HG03064 (cell line): ENCODE data around the gene KCTD11.
"Not testable (repeated sequence)": the region's sequence is repeated elsewhere in the genome, so short reads cannot be mapped to it uniquely, and the experiment has no call there.

ENCODE experiments used
- ATAC-seq: cut with Tn5 transposase; IDR thresholded peaks from one replicate; pipeline ENCODE4 v1.9.1; 2021; ENCODE audit warnings: low read depth; ENCODE audit not compliant: unreplicated experiment

KCTD11 gene

DNA sequence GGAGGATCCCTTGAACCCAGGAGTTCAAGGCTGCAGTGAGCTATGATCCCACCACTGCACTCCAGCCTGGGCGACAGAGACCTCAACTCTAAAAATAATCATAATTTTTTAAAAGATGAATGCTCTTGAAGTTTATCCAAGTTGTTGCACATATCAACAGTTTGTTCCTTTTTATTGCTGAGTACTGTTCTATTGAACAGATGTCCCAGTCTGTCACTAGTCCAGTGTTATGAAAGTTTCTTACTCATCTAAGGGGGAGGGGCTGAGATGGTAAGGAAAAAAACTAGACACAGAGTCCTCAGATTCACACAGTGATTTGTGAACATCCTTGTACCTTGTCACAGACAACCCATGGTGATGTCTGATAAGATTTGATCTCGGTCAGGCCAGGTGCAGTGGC is 11.8 kb upstream of the KCTD11 start:
- no peak for ATAC-seq

DNA sequence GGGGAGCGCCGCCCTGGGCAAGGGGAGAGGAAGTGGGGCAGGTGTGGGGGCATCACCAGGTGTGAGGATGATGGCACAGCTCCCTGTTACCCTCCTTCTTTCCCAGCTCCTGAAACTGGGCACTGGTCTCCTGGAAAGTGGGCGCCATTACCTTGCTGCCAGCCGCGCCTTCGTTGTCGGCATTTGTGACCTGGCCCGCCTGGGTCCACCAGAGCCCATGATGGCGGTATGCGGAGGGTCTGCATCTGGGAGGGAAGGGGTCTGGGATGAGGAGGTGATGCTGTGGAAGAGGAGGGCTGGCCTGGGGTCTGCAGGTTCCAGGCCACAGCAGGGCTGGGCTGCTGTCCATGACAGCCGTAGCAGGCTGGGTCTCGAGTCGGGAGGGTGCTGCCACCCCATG is 10.1 kb upstream of the KCTD11 start:
- no peak for ATAC-seq

GRCh38 chr17:7343250-7343649 is 8.7 kb upstream of the KCTD11 start:
- ATAC-seq: no peak

GRCh38 chr17:7346761-7347614 is 5.0 kb upstream of the KCTD11 start:
- no peak for ATAC-seq

DNA sequence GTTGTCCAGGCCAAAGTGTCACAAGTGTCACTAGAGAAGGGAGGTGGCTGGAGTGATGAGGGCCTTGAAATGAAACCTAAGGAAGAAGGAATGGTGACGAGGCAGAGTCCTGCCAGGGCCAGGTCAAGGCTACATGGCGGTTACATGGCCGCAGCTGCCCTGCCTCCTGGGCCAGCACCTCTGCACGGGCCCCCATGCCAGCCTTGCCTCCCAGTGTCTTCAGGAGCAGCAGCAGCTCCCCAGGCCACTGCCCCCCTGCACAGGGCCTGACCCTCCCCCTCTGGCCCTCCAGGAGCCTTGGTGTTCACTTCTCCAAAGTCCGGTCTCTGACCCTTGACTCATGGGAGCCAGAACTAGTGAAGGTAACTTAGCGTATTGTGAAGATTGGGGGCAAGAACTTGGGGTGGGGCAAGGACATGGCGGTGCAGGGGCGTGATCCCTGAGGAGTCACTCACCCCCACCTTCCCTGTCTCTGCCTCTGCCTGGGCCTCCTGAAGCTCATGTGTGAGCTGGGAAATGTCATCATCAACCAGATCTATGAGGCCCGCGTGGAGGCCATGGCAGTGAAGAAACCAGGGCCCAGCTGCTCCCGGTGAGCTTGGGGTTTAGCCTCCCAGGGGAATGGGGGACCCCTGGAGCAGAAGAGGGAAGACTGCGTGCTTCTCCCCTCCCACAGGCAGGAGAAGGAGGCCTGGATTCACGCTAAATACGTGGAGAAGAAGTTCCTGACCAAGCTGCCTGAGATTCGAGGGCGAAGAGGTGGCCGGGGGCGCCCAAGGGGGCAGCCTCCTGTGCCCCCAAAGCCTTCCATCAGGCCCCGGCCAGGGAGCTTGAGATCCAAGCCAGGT is 4.1 kb upstream of the KCTD11 start:
- ATAC-seq: no peak

DNA sequence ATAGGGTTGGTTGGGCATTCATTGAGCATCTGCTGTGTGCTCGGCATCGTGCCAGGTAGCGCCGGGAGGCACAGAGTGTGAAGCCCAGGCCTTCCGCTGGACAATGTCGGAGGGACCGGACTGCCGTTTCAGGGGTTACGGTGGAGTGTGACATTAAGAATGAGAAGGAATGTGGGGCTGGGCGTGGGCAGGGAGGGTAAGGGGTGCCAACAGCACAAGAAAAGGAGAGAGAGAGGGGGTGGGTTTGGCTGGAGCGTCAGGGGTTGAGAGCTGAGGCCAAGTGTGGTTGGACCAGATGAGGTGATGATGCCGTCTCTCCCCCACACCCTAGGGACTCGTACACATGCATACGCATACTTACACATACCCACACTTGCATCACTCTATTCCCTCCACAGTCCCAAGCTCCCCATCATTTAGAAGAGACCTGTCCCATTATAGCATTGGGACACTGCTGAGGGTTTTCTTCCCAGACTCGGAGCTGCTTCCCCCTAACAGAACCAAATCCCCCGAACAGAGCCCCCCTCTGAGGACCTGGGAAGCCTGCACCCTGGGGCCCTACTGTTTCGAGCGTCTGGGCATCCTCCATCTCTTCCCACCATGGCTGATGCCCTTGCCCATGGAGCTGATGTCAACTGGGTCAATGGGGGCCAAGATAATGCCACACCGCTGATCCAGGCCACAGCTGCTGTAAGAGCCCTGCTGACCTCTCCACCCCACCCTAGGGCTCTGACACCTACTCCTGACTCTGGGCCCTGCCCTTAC is 3.3 kb upstream of the KCTD11 start:
- no peak for ATAC-seq

DNA sequence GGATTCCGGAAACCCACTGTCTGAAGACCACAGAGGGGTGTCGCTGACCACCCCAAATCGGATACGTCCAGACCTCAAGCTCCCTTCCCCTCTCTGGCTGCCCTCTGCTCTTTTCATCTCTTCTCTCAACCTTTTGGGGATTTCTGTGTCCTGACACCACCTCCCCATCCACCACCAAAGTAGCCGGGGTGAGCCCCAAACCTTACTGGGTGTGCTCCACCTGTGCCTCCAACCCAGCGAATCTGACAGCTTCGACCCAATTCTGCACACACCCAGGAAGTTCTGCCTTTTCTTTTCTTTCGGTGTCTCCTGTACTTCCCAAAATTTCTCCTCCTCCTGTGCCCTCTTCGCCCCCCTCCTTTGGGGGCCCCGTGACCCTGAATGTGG is 534 bp downstream of the KCTD11 start:
- ATAC-seq: no peak

DNA sequence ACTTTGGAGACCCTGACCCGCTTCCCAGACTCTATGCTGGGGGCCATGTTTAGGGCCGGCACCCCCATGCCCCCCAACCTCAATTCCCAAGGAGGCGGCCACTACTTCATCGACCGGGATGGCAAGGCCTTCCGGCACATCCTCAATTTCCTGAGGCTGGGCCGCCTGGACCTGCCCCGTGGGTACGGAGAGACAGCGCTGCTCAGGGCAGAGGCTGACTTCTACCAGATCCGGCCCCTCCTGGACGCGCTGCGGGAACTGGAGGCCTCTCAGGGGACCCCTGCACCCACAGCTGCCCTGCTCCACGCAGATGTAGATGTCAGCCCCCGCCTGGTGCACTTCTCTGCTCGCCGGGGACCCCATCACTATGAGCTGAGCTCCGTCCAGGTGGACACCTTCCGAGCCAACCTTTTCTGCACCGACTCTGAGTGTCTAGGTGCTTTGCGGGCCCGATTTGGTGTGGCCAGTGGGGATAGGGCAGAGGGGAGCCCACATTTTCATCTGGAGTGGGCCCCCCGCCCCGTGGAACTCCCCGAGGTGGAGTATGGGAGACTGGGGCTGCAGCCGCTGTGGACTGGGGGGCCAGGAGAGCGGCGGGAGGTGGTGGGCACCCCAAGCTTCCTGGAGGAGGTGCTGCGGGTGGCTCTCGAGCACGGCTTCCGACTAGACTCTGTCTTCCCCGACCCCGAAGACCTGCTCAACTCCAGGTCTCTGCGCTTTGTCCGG is 1.1 kb downstream of the KCTD11 start:
- no peak for ATAC-seq

GRCh38 chr17:7354262-7354843 is 2.4 kb downstream of the KCTD11 start:
- ATAC-seq: no peak

DNA sequence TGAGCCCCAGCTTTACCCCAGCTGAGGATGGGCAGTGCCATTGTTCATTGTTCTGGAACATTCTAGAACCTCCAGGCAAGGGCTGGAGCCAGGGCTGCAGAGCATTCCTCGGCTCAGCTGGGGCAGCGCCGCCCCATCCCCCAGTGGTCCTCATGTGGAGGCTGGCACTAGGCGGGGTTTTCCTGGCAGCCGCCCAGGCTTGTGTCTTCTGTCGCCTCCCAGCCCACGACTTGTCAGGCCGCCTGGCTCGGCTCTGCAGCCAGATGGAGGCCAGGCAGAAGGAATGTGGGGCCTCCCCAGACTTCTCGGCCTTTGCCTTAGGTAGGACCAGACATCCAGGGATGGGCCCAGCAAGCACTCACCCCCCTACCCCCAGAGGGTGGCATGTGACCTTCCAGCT is 3.1 kb downstream of the KCTD11 start, which contains the start of gene TMEM95:
TMEM95 (plus strand) TSS at position 104 of the 400 bp plus-strand sequence; CDS start at position 153, 49 bp downstream.
- ATAC-seq: no peak

- ATAC-seq: no peak
Measured at GRCh38 chr17:7355573-7355972, 3.6 kb downstream of the KCTD11 start.

DNA sequence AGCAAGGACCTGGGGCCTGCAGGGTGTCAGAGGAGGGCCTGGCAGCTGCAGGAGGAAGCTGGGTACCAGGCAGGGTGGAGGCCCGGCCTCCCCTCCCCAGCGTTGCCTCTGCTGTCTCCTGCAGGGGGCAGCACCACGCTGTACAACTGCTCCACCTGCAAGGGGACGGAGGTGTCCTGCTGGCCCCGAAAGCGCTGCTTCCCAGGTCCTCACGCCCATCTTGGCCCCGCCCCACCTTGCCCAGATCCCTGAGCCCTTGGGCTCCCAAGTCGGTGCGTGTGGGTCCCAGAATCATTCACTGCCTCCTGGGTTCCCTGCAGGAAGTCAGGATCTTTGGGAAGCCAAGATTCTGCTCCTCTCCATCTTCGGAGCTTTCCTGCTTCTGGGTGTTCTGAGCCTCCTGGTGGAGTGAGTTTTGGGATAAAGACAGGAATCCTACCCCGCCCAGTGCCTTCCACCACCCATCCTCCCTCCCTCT is 4.1 kb downstream of the KCTD11 start:
- ATAC-seq: no peak

DNA sequence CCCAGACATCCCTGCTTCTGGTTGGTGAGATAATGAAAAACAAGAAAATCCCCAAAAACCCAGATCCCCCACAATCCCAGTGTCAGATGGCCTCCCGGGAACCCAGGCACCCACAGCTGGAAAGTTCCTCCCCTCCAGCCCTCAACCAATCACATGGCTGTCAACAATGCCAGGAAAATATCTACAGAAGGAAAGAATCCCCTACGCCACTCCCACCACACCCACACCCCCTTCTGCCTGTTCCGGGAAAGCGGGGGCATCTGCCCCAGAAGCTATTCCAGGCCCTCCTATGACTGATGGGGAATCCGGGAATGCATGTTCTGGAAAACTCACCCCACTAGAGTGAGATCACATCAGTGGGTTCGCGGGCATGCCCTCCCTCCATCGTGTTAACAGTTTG is 4.8 kb downstream of the KCTD11 start:
- ATAC-seq: no peak

DNA sequence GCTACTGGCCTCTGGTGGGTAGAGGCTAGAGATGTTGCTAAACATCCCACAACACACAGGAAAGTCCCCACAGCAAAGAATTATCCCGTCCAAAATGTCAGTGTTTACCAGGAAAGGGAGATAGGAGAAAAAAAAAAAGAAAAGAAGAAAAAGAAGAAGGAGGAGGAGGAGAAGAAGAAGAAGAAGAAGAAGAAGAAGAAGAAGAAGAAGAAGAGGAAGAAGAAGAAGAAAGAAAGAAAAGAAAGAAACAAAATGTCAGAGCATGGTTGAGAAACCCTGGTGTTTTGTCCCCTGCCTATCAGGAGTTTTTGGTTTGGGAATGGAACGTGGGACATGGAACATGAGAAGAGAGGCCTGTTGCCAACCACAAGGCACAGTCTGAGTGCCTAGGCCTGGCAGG is 5.4 kb downstream of the KCTD11 start:
- ATAC-seq: no peak

GRCh38 chr17:7361906-7362305 is 9.9 kb downstream of the KCTD11 start:
- no peak for ATAC-seq

DNA sequence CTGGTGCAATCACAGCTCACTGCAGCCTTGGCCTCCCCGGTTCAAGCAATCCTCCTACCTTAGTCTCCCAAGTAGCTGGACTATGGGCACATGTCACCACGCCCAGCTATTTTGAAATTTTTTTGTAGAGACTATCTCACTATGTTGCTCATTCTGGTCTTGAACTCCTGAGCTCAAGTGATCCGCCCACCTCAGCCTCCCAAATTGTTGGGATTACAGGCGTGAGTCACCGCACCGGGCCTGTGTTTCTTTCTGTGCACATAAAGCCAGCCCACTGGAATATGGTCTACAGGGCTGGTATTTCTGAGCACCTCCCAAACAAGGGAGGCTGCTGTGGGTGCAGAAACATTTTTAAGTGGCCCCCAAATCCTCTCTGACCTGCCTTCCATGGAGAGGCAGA is 11.3 kb downstream of the KCTD11 start:
- ATAC-seq: no peak

DNA sequence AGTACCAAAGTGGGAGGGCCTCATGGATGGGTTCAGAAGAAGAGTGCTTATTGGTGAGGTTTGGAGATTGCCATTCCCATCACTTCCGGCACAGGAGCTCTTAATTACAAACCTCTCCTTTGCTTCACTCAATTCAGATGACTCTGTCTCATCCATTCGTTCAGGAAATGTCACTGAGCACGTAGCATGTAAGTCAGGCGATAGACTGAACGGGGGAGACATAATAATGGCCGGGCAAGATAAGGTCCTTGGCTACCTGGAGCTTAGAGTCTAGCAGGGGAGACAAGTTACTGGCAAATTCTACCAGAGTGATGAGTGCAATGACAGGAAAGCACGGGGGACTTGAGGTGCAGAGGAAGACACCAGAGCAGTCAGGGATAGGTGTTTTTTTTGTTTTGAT is 14.0 kb downstream of the KCTD11 start:
- ATAC-seq: not testable (repeated sequence)

- no peak for ATAC-seq
Measured at GRCh38 chr17:7367083-7367482, 15.1 kb downstream of the KCTD11 start.

GRCh38 chr17:7367918-7368598 is 16.1 kb downstream of the KCTD11 start:
- no peak for ATAC-seq
